ENCODE measurements around the gene MEOX1. TPM values are rescaled to one million over a fixed set of nuclear protein-coding genes. Genes with fewer than 3 reads are reported as not detected.

Gene MEOX1
- total RNA-seq, 2 experiments from 2014 or later, result 0.41 to 0.50 TPM

GRCh38 chr17:43691317-43691693 is 29.6 kb upstream of the MEOX1 start:
- Histone ChIP-seq H3K9me3 (ENCODE audit: control insufficient read depth in 1 of 2, insufficient read depth in 1 of 2, low read length in 2 of 2) (no peaks in the 10 kb centered on the region), H3K27ac (ENCODE audit: low read depth in 1 of 2, low read length in 2 of 2) (no peak overlapping the region), H3K4me3 (ENCODE audit: low read length) (no peak overlapping the region), H3K4me1 (ENCODE audit: insufficient read depth, low read length) (no peaks in the 10 kb centered on the region), H3K36me3 (ENCODE audit: insufficient read depth, low read length) (no peaks in the 10 kb centered on the region), H3K27me3 (ENCODE audit: control insufficient read depth in 1 of 2, insufficient read depth in 2 of 2, low read length in 2 of 2) (no peaks in the 10 kb centered on the region)
- ATAC-seq (ENCODE audit: poor library complexity) (no peak), DNase-seq (no peak)
- no peak overlapping the region for H3K4me3 Mint-ChIP-seq
- no peaks in the 10 kb centered on the region for H3K4me1 Mint-ChIP-seq (ENCODE audit: low read depth)
- POLR2A ChIA-PET, result no interaction called here
- H3K9me3 Mint-ChIP-seq, result no peaks in the 10 kb centered on the region
- H3K36me3 Mint-ChIP-seq (ENCODE audit: low read depth), result no peaks in the 10 kb centered on the region
- H3K27ac Mint-ChIP-seq, result no peak overlapping the region
- peaks cover 6% of the 10 kb centered on the region for H3K27me3 Mint-ChIP-seq
- CTCF ChIA-PET, result interaction anchor here (2.6 kb wide), 1 partner anchor 69 kb away, joined by 15 read pairs; no protein-coding TSS in a partner anchor
- intact Hi-C loops (cut with DNase I, micrococcal nuclease), result loop anchor here in 1 of 2 experiments (5.0 kb wide), 1 partner anchor 156 kb away; the partner anchor contains the start of gene CD300LG
- no peak for TF ChIP-seq CTCF (IDR thresholded peaks at IDR 0.05)

- Mint-ChIP-seq H3K4me1 (ENCODE audit: low read depth) (no peaks in the 10 kb centered on the region), H3K9me3 (no peaks in the 10 kb centered on the region), H3K27me3 (peaks cover 6% of the 10 kb centered on the region), H3K4me3 (no peak overlapping the region), H3K27ac (no peak overlapping the region), H3K36me3 (ENCODE audit: low read depth) (no peaks in the 10 kb centered on the region)
- Histone ChIP-seq H3K27me3 (ENCODE audit: control insufficient read depth in 1 of 2, insufficient read depth in 2 of 2, low read length in 2 of 2) (no peaks in the 10 kb centered on the region), H3K27ac (ENCODE audit: low read depth in 1 of 2, low read length in 2 of 2) (no peak overlapping the region), H3K4me1 (ENCODE audit: insufficient read depth, low read length) (no peaks in the 10 kb centered on the region), H3K9me3 (ENCODE audit: control insufficient read depth in 1 of 2, insufficient read depth in 1 of 2, low read length in 2 of 2) (no peaks in the 10 kb centered on the region), H3K36me3 (ENCODE audit: insufficient read depth, low read length) (no peaks in the 10 kb centered on the region), H3K4me3 (ENCODE audit: low read length) (no peak overlapping the region)
- no peak for TF ChIP-seq CTCF (IDR thresholded peaks at IDR 0.05)
- ATAC-seq (ENCODE audit: poor library complexity) (no peak), DNase-seq (no peak)
- intact Hi-C loops (cut with DNase I, micrococcal nuclease), result loop anchor here in 1 of 2 experiments (5.0 kb wide), 1 partner anchor 157 kb away; the partner anchor contains the start of gene CD300LG
- CTCF ChIA-PET, result interaction anchor here (2.6 kb wide), 1 partner anchor 69 kb away, joined by 15 read pairs; no protein-coding TSS in a partner anchor
- POLR2A ChIA-PET, result no interaction called here
These were observed 29.0 kb upstream of the MEOX1 start for GRCh38 chr17:43690624-43691316.

- H3K27me3 ChIP-seq (ENCODE audit: control insufficient read depth in 1 of 2, insufficient read depth in 2 of 2, low read length in 2 of 2), result no peaks in the 10 kb centered on the region
- DNase-seq (no peak), ATAC-seq (ENCODE audit: poor library complexity) (no peak)
- ChIA-PET POLR2A (no interaction called here), CTCF (no interaction called here)
- no peak overlapping the region for H3K27ac Mint-ChIP-seq
- no peaks in the 10 kb centered on the region for H3K9me3 ChIP-seq (ENCODE audit: control insufficient read depth in 1 of 2, insufficient read depth in 1 of 2, low read length in 2 of 2)
- H3K27ac ChIP-seq (ENCODE audit: low read depth in 1 of 2, low read length in 2 of 2), result no peak overlapping the region
- TF ChIP-seq CTCF (IDR thresholded peaks at IDR 0.05), result no peak
- no peaks in the 10 kb centered on the region for H3K36me3 Mint-ChIP-seq (ENCODE audit: low read depth)
- H3K4me3 ChIP-seq (ENCODE audit: low read length), result no peak overlapping the region
- intact Hi-C loops (cut with DNase I, micrococcal nuclease), result loop anchor here in 1 of 2 experiments (5.0 kb wide), 1 partner anchor 157 kb away; the partner anchor contains the start of gene CD300LG
- no peaks in the 10 kb centered on the region for H3K9me3 Mint-ChIP-seq
- H3K4me1 Mint-ChIP-seq (ENCODE audit: low read depth), result no peaks in the 10 kb centered on the region
- no peak overlapping the region for H3K4me3 Mint-ChIP-seq
- H3K4me1 ChIP-seq (ENCODE audit: insufficient read depth, low read length), result no peaks in the 10 kb centered on the region
- H3K36me3 ChIP-seq (ENCODE audit: insufficient read depth, low read length), result no peaks in the 10 kb centered on the region
- peaks cover 6% of the 10 kb centered on the region for H3K27me3 Mint-ChIP-seq
These were observed 28.1 kb upstream of the MEOX1 start for GRCh38 chr17:43689814-43690213.
